ENCODE results near the gene FOXA2.
"Not testable (repeated sequence)": the region's sequence is repeated elsewhere in the genome, so short reads cannot be mapped to it uniquely, and the experiment has no call there.

The FOXA2 gene

GRCh38 chr20:22557403-22558276, 26.7 kb downstream of the FOXA2 start:
- Histone ChIP-seq H3K4me3 (no peak overlapping the region), H3K9me3 (ENCODE audit: low read depth, low read length) (no peaks in the 10 kb centered on the region), H3K9ac (ENCODE audit: insufficient read length) (no peak overlapping the region), H3K36me3 (ENCODE audit: insufficient read depth, low read length) (no peaks in the 10 kb centered on the region), H3K27ac (no peak overlapping the region)
- TF ChIP-seq FOXP2 (optimal IDR thresholded peaks at IDR 0.05; ENCODE audit: control extremely low read depth, extremely low read length, insufficient read depth) (no peak), POLR2AphosphoS5 (IDR thresholded peaks at IDR 0.05; ENCODE audit: borderline replicate concordance, low read depth, low read length) (no peak), EZH2 (IDR thresholded peaks at IDR 0.05) (no peak)
- DNase-seq (ENCODE audit: low read depth, low spot score), result no peak

- DNase-seq (ENCODE audit: low read depth, low spot score), result no peak
- no peak overlapping the region for H3K4me3 ChIP-seq
- no peak for TF ChIP-seq FOXP2 (optimal IDR thresholded peaks at IDR 0.05; ENCODE audit: control extremely low read depth, extremely low read length, insufficient read depth)
- TF ChIP-seq POLR2AphosphoS5 (IDR thresholded peaks at IDR 0.05; ENCODE audit: borderline replicate concordance, low read depth, low read length), result no peak
- TF ChIP-seq EZH2 (IDR thresholded peaks at IDR 0.05), result no peak
- no peak overlapping the region for H3K9ac ChIP-seq (ENCODE audit: insufficient read length)
- no peak overlapping the region for H3K27ac ChIP-seq
- H3K36me3 ChIP-seq (ENCODE audit: insufficient read depth, low read length), result no peaks in the 10 kb centered on the region
- H3K9me3 ChIP-seq (ENCODE audit: low read depth, low read length), result no peaks in the 10 kb centered on the region
Measured at GRCh38 chr20:22556565-22557056, 27.8 kb downstream of the FOXA2 start.

- Histone ChIP-seq H3K36me3 (ENCODE audit: insufficient read depth, low read length) (no peaks in the 10 kb centered on the region), H3K9me3 (ENCODE audit: low read depth, low read length) (no peaks in the 10 kb centered on the region), H3K27ac (no peak overlapping the region), H3K4me3 (no peak overlapping the region), H3K9ac (ENCODE audit: insufficient read length) (no peak overlapping the region)
- TF ChIP-seq FOXP2 (optimal IDR thresholded peaks at IDR 0.05; ENCODE audit: control extremely low read depth, extremely low read length, insufficient read depth) (no peak), EZH2 (IDR thresholded peaks at IDR 0.05) (no peak)
- no peak for DNase-seq (ENCODE audit: low read depth, low spot score)
Measured at GRCh38 chr20:22555791-22556564, 28.4 kb downstream of the FOXA2 start.

- no peaks in the 10 kb centered on the region for H3K36me3 ChIP-seq (ENCODE audit: insufficient read depth, low read length)
- no peak overlapping the region for H3K9ac ChIP-seq (ENCODE audit: insufficient read length)
- no peak for DNase-seq (ENCODE audit: low read depth, low spot score)
- TF ChIP-seq FOXP2 (optimal IDR thresholded peaks at IDR 0.05; ENCODE audit: control extremely low read depth, extremely low read length, insufficient read depth) (no peak), POLR2AphosphoS5 (IDR thresholded peaks at IDR 0.05; ENCODE audit: borderline replicate concordance, low read depth, low read length) (no peak), EZH2 (IDR thresholded peaks at IDR 0.05) (no peak)
- H3K27ac ChIP-seq, result no peak overlapping the region
- H3K4me3 ChIP-seq, result no peak overlapping the region
- no peaks in the 10 kb centered on the region for H3K9me3 ChIP-seq (ENCODE audit: low read depth, low read length)
Measured at GRCh38 chr20:22554391-22554790, 30.0 kb downstream of the FOXA2 start.

GRCh38 chr20:22550514-22550913, 33.9 kb downstream of the FOXA2 start:
- not testable (repeated sequence) for H3K9me3 ChIP-seq (ENCODE audit: low read depth, low read length); H3K27ac ChIP-seq; DNase-seq (ENCODE audit: low read depth, low spot score); H3K36me3 ChIP-seq (ENCODE audit: insufficient read depth, low read length); H3K4me3 ChIP-seq; H3K9ac ChIP-seq (ENCODE audit: insufficient read length)

- H3K9ac ChIP-seq (ENCODE audit: insufficient read length), result no peak overlapping the region
- no peaks in the 10 kb centered on the region for H3K36me3 ChIP-seq (ENCODE audit: insufficient read depth, low read length)
- H3K4me3 ChIP-seq, result no peak overlapping the region
- H3K9me3 ChIP-seq (ENCODE audit: low read depth, low read length), result no peaks in the 10 kb centered on the region
- TF ChIP-seq POLR2AphosphoS5 (IDR thresholded peaks at IDR 0.05; ENCODE audit: borderline replicate concordance, low read depth, low read length) (no peak), FOXP2 (optimal IDR thresholded peaks at IDR 0.05; ENCODE audit: control extremely low read depth, extremely low read length, insufficient read depth) (no peak)
- no peak overlapping the region for H3K27ac ChIP-seq
- DNase-seq (ENCODE audit: low read depth, low spot score), result no peak
Measured at GRCh38 chr20:22548040-22548439, 36.3 kb downstream of the FOXA2 start.

GRCh38 chr20:22546344-22546743, 38.0 kb downstream of the FOXA2 start:
- Histone ChIP-seq H3K4me3 (no peak overlapping the region), H3K36me3 (ENCODE audit: insufficient read depth, low read length) (no peaks in the 10 kb centered on the region), H3K9me3 (ENCODE audit: low read depth, low read length) (no peaks in the 10 kb centered on the region), H3K27ac (no peak overlapping the region), H3K9ac (ENCODE audit: insufficient read length) (no peak overlapping the region)
- DNase-seq (ENCODE audit: low read depth, low spot score), result no peak
- TF ChIP-seq POLR2AphosphoS5 (IDR thresholded peaks at IDR 0.05; ENCODE audit: borderline replicate concordance, low read depth, low read length), result no peak
- TF ChIP-seq FOXP2 (optimal IDR thresholded peaks at IDR 0.05; ENCODE audit: control extremely low read depth, extremely low read length, insufficient read depth), result no peak
- no peak for TF ChIP-seq EZH2 (IDR thresholded peaks at IDR 0.05)

- H3K27ac ChIP-seq, result no peak overlapping the region
- TF ChIP-seq POLR2AphosphoS5 (IDR thresholded peaks at IDR 0.05; ENCODE audit: borderline replicate concordance, low read depth, low read length) (no peak), EZH2 (IDR thresholded peaks at IDR 0.05) (no peak), FOXP2 (optimal IDR thresholded peaks at IDR 0.05; ENCODE audit: control extremely low read depth, extremely low read length, insufficient read depth) (no peak)
- no peak for DNase-seq (ENCODE audit: low read depth, low spot score)
- H3K9me3 ChIP-seq (ENCODE audit: low read depth, low read length), result no peaks in the 10 kb centered on the region
- no peak overlapping the region for H3K4me3 ChIP-seq
- H3K9ac ChIP-seq (ENCODE audit: insufficient read length), result no peak overlapping the region
- H3K36me3 ChIP-seq (ENCODE audit: insufficient read depth, low read length), result no peaks in the 10 kb centered on the region
Measured at GRCh38 chr20:22545045-22545444, 39.3 kb downstream of the FOXA2 start.

Measured in SK-N-MC (cell line).